ENCODE data around the gene OR5T1.

OR5T1 gene

GRCh38 chr11:56273854-56274253 is at the start of gene OR5T1:
TSS of gene OR5T1 (plus strand) at chr11:56274154. CDS start at chr11:56275639, 1,485 bp downstream.
- DNase-seq = no peak

- DNase-seq = no peak
Observed at GRCh38 chr11:56234155-56234554, 39.8 kb upstream of the OR5T1 start, which contains the start of gene OR5T2. TSS of gene OR5T2 (minus strand) at chr11:56234255. CDS start at chr11:56233062, 1,193 bp downstream.

- DNase-seq = no peak
Observed at GRCh38 chr11:56251954-56252353, 22.0 kb upstream of the OR5T1 start, which contains the start of gene OR5T3. TSS of gene OR5T3 (plus strand) at chr11:56252254. CDS start at chr11:56252254, 0 bp downstream.

GRCh38 chr11:56271092-56271491 is 2.9 kb upstream of the OR5T1 start:
- no peak for DNase-seq

GRCh38 chr11:56292154-56292553 is 18.2 kb downstream of the OR5T1 start, which contains the start of gene OR8H1:
TSS of gene OR8H1 (minus strand) at chr11:56292254. CDS start at chr11:56291062, 1,192 bp downstream.
- no peak for DNase-seq

- no peak for DNase-seq
Observed at GRCh38 chr11:56296898-56297297, 22.9 kb downstream of the OR5T1 start.

GRCh38 chr11:56307836-56308235 is 33.9 kb downstream of the OR5T1 start:
- DNase-seq = no peak

- no peak for DNase-seq
Observed at GRCh38 chr11:56314844-56315243, 40.9 kb downstream of the OR5T1 start, which contains the start of gene OR8K3. TSS of gene OR8K3 (plus strand) at chr11:56315144. CDS start at chr11:56318307, 3,163 bp downstream.

Measured in CD4-positive, alpha-beta T cell treated with Interferon alpha-2 for 1 hour (primary cell).